ENCODE measurements around the gene GPR27.

DNA sequence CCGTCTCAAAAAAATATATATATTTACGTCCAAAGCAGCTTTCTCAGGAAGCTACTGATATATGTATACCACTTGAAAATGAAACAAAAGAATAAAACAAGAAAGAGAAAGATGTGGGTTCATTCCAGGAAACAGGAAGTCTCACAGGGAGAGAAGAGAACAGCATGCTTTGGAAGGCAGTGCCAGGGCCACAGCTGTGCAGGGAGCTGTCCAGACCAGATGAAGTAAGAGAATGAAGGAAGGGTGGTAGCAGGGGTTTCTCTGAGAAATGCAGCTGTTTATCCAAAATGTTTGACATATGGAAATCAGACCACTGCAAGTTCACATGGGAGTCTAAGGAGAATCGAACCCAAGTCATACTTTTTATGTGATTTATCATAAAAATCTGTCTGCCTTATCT, 8.9 kb upstream of the GPR27 start:
- TF ChIP-seq CTCF (IDR thresholded peaks at IDR 0.05) (no peak), POLR2A (IDR thresholded peaks at IDR 0.05) (no peak)
